Spleen (tissue), 7 donors: ENCODE results near the gene PDZD2.

ENCODE experiments used
- POLR2AphosphoS5 ChIP-seq, 3 donors: sonication (generic); formaldehyde crosslinking; IDR thresholded peaks; one replicate each; pipeline ENCODE4 v1.5.1; 2017; ENCODE audit warnings: antibody characterized with exemption in 3 of 3
- TF ChIP-seq, protein P1 (sequence below), 11 experiments: fragments of 200-600 bp in 7 of 11; fragments of 450-650 bp in 4 of 11; sonication (generic) in 4 of 11; IDR thresholded peaks in 8 of 11; conservative IDR thresholded peaks in 3 of 11; 1 replicate in 7 of 11; 2 replicates in 4 of 11; pipeline versions ENCODE4 v1.4.0 to v1.8.0; 2016 to 2021; ENCODE audit warnings: antibody characterized with exemption in 11 of 11, inconsistent platforms in 4 of 11, mild to moderate bottlenecking in 1 of 11
- donor health status: DM: no; HTN: no; CAD: no; lungs with moderate emphysema.
- donor health status: DM: no; HTN: no; CAD: no.
- donor health status: DM: no; HTN: no; CAD: no.

DNA sequence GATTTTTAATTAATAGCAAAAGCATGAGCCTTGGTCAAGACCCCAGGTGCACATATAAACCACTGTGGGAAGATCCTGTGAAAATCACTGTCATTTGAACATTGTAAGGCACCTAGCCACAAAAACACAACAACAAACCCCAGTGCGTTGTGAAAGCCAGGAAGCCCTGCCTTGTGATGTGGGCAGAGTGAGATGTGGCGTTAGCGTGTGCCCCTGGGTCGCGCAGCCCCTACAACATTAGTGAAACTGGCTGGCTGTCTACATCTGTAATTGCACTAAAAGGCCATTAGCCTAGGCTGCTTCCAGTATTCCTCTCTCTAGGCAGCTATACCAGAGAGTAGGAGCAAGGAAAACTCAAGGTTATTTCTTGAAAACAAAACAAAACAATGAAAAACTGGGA lies 21.1 kb upstream of the PDZD2 start:
- TF ChIP-seq, protein P1, sequence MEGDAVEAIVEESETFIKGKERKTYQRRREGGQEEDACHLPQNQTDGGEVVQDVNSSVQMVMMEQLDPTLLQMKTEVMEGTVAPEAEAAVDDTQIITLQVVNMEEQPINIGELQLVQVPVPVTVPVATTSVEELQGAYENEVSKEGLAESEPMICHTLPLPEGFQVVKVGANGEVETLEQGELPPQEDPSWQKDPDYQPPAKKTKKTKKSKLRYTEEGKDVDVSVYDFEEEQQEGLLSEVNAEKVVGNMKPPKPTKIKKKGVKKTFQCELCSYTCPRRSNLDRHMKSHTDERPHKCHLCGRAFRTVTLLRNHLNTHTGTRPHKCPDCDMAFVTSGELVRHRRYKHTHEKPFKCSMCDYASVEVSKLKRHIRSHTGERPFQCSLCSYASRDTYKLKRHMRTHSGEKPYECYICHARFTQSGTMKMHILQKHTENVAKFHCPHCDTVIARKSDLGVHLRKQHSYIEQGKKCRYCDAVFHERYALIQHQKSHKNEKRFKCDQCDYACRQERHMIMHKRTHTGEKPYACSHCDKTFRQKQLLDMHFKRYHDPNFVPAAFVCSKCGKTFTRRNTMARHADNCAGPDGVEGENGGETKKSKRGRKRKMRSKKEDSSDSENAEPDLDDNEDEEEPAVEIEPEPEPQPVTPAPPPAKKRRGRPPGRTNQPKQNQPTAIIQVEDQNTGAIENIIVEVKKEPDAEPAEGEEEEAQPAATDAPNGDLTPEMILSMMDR (IDR thresholded peaks at IDR 0.05 in 8 of 11, conservative IDR thresholded peaks at IDR 0.05 in 3 of 11): no peak
- no peak for TF ChIP-seq POLR2AphosphoS5 (IDR thresholded peaks at IDR 0.05)
